Glomerular visceral epithelial cell (primary cell): ENCODE data around the gene PARP9.
"Not testable (repeated sequence)": the region's sequence is repeated elsewhere in the genome, so short reads cannot be mapped to it uniquely, and the experiment has no call there.

Experiments
- DNase-seq: peaks from one replicate; pipeline ENCODE4 v3.0.0-alpha.2; 2016; ENCODE audit errors: extremely low spot score

Gene PARP9

GRCh38 chr3:122576174-122576940 lies 12.3 kb upstream of the PARP9 start:
- no peak for DNase-seq

- DNase-seq: peak; percentile 4
Measured at GRCh38 chr3:122572940-122573412, 8.9 kb upstream of the PARP9 start.

- DNase-seq: no peak
Measured at GRCh38 chr3:122568755-122569154, 4.7 kb upstream of the PARP9 start.

- DNase-seq: not testable (repeated sequence)
Measured at GRCh38 chr3:122568131-122568530, 4.0 kb upstream of the PARP9 start.

GRCh38 chr3:122563717-122564025 lies 429 bp downstream of the PARP9 start:
- peak; percentile 16 for DNase-seq

- no peak for DNase-seq
Measured at GRCh38 chr3:122562923-122563716, 980 bp downstream of the PARP9 start.

- DNase-seq: peak; percentile 55
Measured at GRCh38 chr3:122560680-122561079, 3.4 kb downstream of the PARP9 start.

GRCh38 chr3:122559906-122560305 lies 4.2 kb downstream of the PARP9 start:
- no peak for DNase-seq

GRCh38 chr3:122558605-122559004 lies 5.5 kb downstream of the PARP9 start:
- no peak for DNase-seq

GRCh38 chr3:122557356-122557755 lies 6.7 kb downstream of the PARP9 start:
- DNase-seq: no peak

GRCh38 chr3:122555275-122556071 lies 8.6 kb downstream of the PARP9 start:
- peak; percentile 11 for DNase-seq

- no peak for DNase-seq
Measured at GRCh38 chr3:122553171-122553570, 10.9 kb downstream of the PARP9 start.

GRCh38 chr3:122548619-122549018 lies 15.5 kb downstream of the PARP9 start:
- DNase-seq: no peak

- no peak for DNase-seq
Measured at GRCh38 chr3:122548076-122548475, 16.0 kb downstream of the PARP9 start.

GRCh38 chr3:122546151-122546550 lies 17.9 kb downstream of the PARP9 start:
- no peak for DNase-seq

GRCh38 chr3:122538956-122539490 lies 25.1 kb downstream of the PARP9 start:
- no peak for DNase-seq

- no peak for DNase-seq
Measured at GRCh38 chr3:122536632-122537001, 27.5 kb downstream of the PARP9 start.

GRCh38 chr3:122535964-122536631 lies 28.0 kb downstream of the PARP9 start:
- no peak for DNase-seq

GRCh38 chr3:122533931-122534334 lies 30.2 kb downstream of the PARP9 start:
- peak; percentile 81 for DNase-seq

- DNase-seq: no peak
Measured at GRCh38 chr3:122533480-122533879, 30.6 kb downstream of the PARP9 start.

- no peak for DNase-seq
Measured at GRCh38 chr3:122530164-122530563, 33.9 kb downstream of the PARP9 start.

GRCh38 chr3:122523317-122523716 lies 40.8 kb downstream of the PARP9 start:
- no peak for DNase-seq
